Measurements from ENCODE around the gene HECTD1.
"Not testable (repeated sequence)": the region's sequence is repeated elsewhere in the genome, so short reads cannot be mapped to it uniquely, and the experiment has no call there.

Gene HECTD1

DNA sequence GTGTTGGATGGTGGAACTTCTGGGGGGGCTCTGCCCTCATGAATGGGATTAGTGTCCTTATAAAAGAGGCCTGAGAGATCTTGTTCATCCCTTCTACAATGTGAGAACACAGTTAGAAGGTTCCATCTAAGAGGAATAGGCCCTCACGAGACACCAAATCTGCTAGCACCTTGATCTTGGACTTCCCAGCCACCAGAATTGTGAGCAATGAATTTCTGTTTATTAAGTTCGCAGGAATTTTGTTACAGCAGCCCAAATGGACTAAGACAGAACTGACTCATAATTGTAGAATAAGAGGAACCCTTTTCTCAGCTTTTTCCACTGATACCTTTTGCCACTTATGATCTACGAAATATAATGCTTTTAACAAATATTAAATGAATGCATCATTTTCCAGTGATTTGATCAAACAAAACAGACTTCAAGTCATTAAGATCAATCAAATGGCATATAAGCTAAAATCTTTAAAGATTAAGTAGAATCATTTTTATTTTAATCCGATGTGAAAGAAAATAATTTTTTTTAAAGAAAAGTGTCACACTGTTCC, 68.2 kb downstream of the HECTD1 start:
- DNase-seq = no peak

DNA sequence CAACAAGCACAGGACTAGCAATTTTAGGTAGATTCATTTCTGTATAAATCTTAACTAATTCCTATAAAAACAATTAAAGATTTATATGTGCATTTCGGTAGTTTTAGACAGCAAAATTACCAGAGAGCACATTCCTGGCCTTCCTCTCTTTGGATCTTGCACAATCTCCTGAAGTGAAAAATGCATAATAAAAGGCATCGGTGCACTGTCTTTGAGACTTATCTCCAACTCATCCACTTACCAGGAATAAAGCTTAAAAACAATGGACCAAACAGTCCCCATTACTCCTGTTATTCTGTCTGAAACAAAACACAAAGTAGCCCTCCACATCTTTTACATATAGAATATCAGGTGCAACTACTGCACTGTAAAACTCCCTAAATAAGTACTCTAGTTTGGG, 69.3 kb downstream of the HECTD1 start:
- DNase-seq = no peak

DNA sequence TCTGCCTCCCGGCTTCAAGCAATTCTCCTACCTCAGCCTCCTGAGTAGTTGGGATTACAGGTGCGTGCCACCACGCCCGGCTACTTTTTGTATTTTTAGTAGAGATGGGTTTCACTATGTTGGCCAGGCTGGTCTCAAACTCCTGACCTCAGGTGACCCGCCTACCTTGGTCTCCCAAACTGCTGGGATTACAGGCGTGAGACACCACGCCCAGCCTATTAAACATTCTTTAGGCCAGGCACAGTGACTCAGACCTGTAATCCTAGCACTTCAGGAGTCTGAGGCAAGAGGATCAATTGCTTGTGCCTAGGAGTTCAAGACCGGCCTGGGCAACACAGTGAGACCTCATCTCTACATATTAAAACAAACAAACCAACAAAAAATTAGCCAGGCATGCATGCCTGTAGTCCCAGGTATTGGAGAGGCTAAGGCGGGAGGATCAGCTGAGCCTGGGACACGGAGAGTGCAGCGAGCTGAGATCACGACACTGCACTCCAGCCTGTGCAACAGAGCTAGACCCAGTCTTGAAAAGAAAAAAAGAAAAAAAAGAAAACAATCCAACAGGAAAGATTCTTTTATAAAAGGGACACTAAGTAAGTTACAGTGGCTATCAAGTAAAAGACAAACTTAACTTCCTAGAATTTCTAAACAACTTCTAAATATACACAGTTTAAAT, 70.2 kb downstream of the HECTD1 start:
- no peak for DNase-seq

GRCh38 chr14:31133133-31133532, 74.5 kb downstream of the HECTD1 start:
- DNase-seq = no peak

DNA sequence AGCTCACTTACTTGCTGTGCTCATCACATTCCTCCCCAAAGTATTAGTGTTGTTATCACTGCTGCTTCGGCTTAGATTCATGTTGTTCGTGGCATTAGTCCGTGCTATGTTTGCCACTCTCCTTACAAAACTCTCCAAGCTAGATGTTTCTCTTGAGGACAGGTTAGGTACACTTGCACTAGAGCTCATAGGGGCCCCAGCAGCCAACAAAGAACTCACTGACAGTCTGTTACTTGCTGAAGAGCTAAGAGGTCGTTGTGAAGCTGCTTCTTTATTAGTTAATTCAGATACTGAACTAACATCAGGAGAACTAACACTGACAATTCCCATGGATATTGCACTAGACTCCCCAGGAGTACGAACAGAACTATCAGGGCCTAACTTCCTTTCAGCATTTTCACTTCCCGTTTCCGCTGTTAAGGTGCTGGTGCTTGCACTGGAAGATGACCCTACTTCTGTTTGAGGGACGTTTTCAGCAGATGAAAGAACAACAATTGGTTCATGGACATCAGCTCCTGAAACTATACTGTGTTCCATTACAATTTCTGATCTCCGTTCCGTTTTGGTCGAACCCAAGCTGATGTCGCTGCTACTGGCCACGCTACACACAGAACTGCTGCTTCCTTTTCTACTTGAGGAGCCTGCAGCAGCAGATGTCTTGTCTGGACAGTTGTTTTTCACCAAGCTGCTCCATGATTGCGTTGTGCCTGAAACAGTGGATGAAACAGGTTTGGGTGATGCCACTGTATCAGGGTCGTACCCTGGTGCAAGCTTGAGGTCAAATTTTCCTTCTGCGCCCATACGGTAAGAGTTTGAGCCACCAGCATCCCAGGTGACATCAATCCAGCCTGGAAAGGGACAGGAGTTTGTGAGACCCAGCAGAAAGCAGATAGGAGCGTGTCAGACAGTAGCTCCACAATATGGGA, 78.7 kb downstream of the HECTD1 start:
- DNase-seq = no peak

- no peak for DNase-seq
Observed at GRCh38 chr14:31127690-31128089, 79.9 kb downstream of the HECTD1 start.

DNA sequence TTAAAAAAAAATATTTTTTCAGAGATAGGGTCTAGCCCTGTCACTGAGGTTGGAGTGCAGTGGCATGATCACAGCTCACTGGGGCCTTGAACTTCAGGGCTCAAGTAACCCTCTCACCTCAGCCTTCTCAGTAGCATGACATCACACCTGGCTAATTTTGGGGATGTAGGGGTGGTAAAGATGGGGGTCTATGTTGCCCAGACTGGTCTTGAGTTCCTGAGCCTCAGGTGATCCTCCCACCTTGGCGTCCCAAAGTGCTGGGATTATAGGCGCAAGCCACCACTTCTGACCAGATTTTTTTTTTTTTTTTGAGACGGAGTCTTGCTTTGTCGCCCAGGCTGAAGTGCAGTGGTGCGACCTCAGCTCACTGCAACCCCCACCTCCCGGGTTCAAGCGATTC, 80.9 kb downstream of the HECTD1 start:
- DNase-seq = no peak

GRCh38 chr14:31125231-31125630, 82.4 kb downstream of the HECTD1 start:
- no peak for DNase-seq

- DNase-seq = no peak
Observed at GRCh38 chr14:31124197-31124596, 83.4 kb downstream of the HECTD1 start.

DNA sequence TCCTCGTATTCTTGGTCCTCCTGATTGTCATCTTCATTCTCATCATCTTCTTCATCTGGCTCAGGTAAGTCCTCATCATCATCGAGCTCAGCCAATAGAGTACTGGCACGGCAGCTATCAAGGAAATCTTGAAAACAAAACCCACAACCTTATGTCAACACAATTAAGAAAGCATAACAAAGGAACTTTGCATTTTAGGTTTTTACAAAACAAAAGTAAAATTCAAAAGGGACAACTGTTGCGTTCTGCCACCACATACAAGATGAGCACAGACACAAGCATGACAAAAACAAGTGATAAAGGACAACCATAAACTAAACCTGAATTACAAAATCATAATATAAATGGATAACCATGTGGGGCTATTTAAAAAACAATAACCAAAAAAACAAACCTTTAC, 84.7 kb downstream of the HECTD1 start:
- no peak for DNase-seq

DNA sequence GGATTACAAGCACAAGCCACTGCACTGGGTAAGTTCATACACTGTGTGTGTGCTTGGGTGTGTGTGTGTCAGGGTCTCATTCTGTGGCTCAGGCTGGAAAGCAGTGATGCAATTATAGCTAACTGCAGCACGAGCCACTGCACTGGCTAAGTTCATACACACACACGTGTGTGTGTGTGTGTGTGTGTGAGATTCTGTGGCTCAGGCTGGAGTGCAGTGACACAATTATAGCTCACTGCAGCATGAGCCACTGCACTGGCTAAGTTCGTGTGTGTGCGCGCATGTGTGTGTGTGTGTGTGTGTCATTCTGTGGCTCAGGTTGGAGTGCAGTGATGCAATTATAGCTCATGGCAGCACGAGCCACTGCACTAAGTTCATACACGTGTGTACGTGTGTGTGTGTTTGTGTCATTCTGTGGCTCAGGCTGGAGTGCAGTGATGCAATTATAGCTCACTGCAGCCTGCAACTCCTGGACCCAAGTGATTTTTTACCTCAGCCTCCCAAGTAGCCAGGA, 85.4 kb downstream of the HECTD1 start:
- DNase-seq = no peak

GRCh38 chr14:31118892-31119291, 88.7 kb downstream of the HECTD1 start:
- DNase-seq = no peak

- DNase-seq = no peak
Observed at GRCh38 chr14:31113794-31114193, 93.8 kb downstream of the HECTD1 start.

GRCh38 chr14:31110872-31111271, 96.7 kb downstream of the HECTD1 start:
- DNase-seq = no peak

DNA sequence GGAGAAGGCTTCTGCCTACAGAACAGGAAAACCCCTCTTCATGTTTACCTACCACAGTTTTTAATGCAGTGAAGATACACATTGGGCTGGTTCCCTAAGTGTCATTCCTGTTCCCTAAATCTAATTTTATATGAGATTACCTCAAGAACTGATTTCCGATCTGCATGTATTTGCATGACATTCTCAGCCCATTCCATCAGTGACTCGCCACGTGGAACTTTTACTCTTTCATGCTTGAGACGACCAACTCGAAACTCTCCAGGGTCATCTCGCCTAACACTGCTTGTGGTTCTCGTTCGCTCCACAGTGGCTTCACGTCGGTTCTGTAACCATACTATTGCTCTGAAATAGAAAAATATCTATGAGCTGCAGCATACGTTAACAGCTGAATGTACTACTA, 98.3 kb downstream of the HECTD1 start:
- DNase-seq = no peak

DNA sequence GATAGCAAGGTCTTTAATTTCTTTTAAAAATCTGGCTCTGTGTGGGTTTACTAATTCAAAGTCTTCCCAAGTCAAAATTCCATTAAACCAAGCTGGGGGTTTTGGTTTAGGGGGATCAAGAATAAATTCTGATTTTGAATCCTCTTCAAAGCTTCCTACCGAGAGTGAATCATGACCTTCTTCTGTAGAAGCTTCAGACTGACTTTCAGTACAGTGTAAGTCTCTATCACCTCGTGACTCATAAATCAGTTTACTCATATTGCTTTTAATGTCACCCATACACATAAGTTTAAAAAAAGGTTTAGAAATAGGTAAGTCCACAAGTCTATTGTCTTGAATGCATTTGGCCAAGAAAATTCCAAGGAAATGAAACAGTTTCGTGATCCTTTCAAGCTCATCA, 100.8 kb downstream of the HECTD1 start:
- no peak for DNase-seq

DNA sequence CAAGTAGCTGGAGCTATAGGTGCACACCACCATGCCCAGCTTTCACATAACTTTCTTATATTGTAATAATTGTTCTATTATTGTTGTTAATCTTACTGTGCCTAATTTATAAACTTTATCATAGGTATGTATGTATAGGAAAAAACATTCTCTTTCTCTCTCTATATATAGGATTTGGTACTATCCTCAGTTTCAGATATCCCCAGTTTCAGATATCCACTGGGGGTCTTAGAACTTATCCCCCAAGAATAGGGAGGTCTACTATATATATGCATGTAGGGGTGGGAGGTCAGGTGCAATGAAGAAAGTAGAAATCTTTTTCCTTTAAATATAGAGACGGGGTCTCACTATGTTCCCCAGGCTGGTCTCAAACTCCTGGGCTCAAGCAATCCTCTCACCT, 110.5 kb downstream of the HECTD1 start:
- DNase-seq = no peak

DNA sequence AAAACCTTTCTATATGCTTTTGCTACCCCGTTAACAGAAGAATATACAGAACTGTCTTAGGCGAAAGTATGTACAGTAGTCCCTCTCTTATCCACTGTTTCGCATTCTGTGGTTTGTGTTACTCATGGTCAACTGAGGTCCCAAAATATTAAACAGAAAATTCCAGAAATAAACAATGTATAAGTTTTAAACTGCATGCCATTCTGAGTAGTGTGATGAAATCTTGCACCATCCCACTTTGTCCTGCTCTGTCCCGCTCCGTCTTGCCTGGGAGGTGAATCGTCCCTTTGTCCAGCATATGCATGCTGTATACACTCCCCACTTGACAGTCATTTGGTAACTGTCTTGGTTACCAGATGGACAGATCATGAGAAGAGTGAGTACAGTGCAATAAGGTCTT, 111.3 kb downstream of the HECTD1 start:
- no peak for DNase-seq

GRCh38 chr14:31095817-31096216, 111.8 kb downstream of the HECTD1 start:
- DNase-seq = not testable (repeated sequence)

- not testable (repeated sequence) for DNase-seq
Observed at GRCh38 chr14:31093884-31094839, 113.4 kb downstream of the HECTD1 start.

- DNase-seq = no peak
Observed at GRCh38 chr14:31092160-31092708, 115.4 kb downstream of the HECTD1 start.
